ENCODE data around the gene PUM1.

GRCh38 chr1:31038360-31038759 is 27.2 kb downstream of the PUM1 start:
- TF ChIP-seq POLR2A (IDR thresholded peaks at IDR 0.05) (no peak), CTCF (IDR thresholded peaks at IDR 0.05) (no peak)
